ENCODE data around the gene IMPDH2. TPM values are rescaled to one million over a fixed set of nuclear protein-coding genes. Genes with fewer than 3 reads are reported as not detected.

IMPDH2 gene
- polyA plus RNA-seq, 3 donors: 20.8 to 67.3 (median 21.0) TPM

GRCh38 chr3:49076646-49077045 lies 47.4 kb upstream of the IMPDH2 start:
- no peak overlapping the region for H2AFZ ChIP-seq (ENCODE audit: insufficient read depth, low read depth, low read length, poor library complexity, severe bottlenecking)
- H4K20me1 ChIP-seq (ENCODE audit: insufficient read depth, low read length): peaks cover 73% of the 10 kb centered on the region
- Mint-ChIP-seq H3K27ac (peak overlapping the region in 1 of 7 donors; percentile 55), H3K4me3 (no peak overlapping the region), H3K4me1 (no peaks in the 10 kb centered on the region), H3K27me3 (ENCODE audit: low read depth in 3 of 3) (no peaks in the 10 kb centered on the region), H3K9me3 (no peaks in the 10 kb centered on the region), H3K36me3 (peaks cover 57 to 74% of the 10 kb centered on the region in 2 donors)
- no peaks in the 10 kb centered on the region for H3K27me3 ChIP-seq (ENCODE audit: control insufficient read depth in 2 of 2, insufficient read depth in 2 of 2, low read length in 2 of 2)
- no peak overlapping the region for H3K9ac ChIP-seq (ENCODE audit: insufficient read depth, low read length, poor library complexity, severe bottlenecking)
- H3K79me2 ChIP-seq (ENCODE audit: insufficient read depth, low read length): peaks cover 75% of the 10 kb centered on the region
- H3K9me3 ChIP-seq (replicated peaks in 1 of 2; ENCODE audit: control insufficient read depth in 1 of 2, insufficient read depth in 1 of 2, low read length in 2 of 2): no peaks in the 10 kb centered on the region
- no peak overlapping the region for H3K4me3 ChIP-seq (replicated peaks in 1 of 3; ENCODE audit: low read depth in 2 of 3, low read length in 3 of 3)
- H3K36me3 ChIP-seq (replicated peaks in 1 of 2; ENCODE audit: control insufficient read depth in 1 of 2, insufficient read depth in 2 of 2, low read length in 2 of 2): peaks cover 64 to 85% of the 10 kb centered on the region in 2 donors
- no peaks in the 10 kb centered on the region for H3K4me1 ChIP-seq (ENCODE audit: control insufficient read depth in 1 of 2, insufficient read depth in 2 of 2, low read length in 2 of 2)
- H3K27ac ChIP-seq (ENCODE audit: low read depth in 1 of 2, low read length in 2 of 2): no peak overlapping the region
- TF ChIP-seq, protein P1, sequence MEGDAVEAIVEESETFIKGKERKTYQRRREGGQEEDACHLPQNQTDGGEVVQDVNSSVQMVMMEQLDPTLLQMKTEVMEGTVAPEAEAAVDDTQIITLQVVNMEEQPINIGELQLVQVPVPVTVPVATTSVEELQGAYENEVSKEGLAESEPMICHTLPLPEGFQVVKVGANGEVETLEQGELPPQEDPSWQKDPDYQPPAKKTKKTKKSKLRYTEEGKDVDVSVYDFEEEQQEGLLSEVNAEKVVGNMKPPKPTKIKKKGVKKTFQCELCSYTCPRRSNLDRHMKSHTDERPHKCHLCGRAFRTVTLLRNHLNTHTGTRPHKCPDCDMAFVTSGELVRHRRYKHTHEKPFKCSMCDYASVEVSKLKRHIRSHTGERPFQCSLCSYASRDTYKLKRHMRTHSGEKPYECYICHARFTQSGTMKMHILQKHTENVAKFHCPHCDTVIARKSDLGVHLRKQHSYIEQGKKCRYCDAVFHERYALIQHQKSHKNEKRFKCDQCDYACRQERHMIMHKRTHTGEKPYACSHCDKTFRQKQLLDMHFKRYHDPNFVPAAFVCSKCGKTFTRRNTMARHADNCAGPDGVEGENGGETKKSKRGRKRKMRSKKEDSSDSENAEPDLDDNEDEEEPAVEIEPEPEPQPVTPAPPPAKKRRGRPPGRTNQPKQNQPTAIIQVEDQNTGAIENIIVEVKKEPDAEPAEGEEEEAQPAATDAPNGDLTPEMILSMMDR (IDR thresholded peaks at IDR 0.05): no peak
- WGBS (ENCODE audit: insufficient coverage): 100% methylated on average over 1 of the region's 4 CpGs
- no peak for DNase-seq
- H3K4me2 ChIP-seq (replicated peaks; ENCODE audit: extremely low read depth, low read length, poor library complexity, severe bottlenecking): no peak overlapping the region
- intact Hi-C loops (cut with micrococcal nuclease): no loop called here

DNA sequence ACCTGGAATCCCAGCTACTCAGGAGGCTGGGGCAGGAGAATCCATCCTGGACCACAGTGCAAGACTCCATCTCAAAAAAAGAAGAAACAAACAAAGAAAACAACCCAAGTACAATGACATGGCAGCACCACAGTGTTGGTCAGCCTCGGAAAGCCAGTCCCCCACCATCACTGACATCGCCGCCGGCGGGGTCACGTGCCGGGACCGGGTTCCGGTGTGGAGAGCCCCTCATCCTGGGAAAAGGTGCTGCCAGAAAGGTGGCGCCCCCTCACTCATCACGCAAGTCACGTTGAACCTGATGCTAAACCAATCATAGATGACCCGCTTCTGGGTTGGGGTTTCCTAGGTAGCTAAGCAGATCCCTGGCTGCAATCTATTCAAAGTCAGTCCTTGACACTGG lies 46.9 kb upstream of the IMPDH2 start:
- peaks cover 70 to 85% of the 10 kb centered on the region in 2 donors for H3K36me3 ChIP-seq (replicated peaks in 1 of 2; ENCODE audit: control insufficient read depth in 1 of 2, insufficient read depth in 2 of 2, low read length in 2 of 2)

More for the DNA sequence above, 46.9 kb upstream of the IMPDH2 start:
- Histone ChIP-seq H3K27ac (ENCODE audit: low read depth in 1 of 2, low read length in 2 of 2) (no peak overlapping the region), H3K9me3 (replicated peaks in 1 of 2; ENCODE audit: control insufficient read depth in 1 of 2, insufficient read depth in 1 of 2, low read length in 2 of 2) (no peaks in the 10 kb centered on the region), H2AFZ (ENCODE audit: insufficient read depth, low read depth, low read length, poor library complexity, severe bottlenecking) (no peak overlapping the region), H3K9ac (ENCODE audit: insufficient read depth, low read length, poor library complexity, severe bottlenecking) (no peak overlapping the region), H3K4me3 (replicated peaks in 1 of 3; ENCODE audit: low read depth in 2 of 3, low read length in 3 of 3) (no peak overlapping the region), H3K4me1 (ENCODE audit: control insufficient read depth in 1 of 2, insufficient read depth in 2 of 2, low read length in 2 of 2) (no peaks in the 10 kb centered on the region), H3K4me2 (replicated peaks; ENCODE audit: extremely low read depth, low read length, poor library complexity, severe bottlenecking) (no peak overlapping the region), H3K27me3 (ENCODE audit: control insufficient read depth in 2 of 2, insufficient read depth in 2 of 2, low read length in 2 of 2) (no peaks in the 10 kb centered on the region), H3K79me2 (ENCODE audit: insufficient read depth, low read length) (peaks cover 75% of the 10 kb centered on the region), H4K20me1 (ENCODE audit: insufficient read depth, low read length) (peaks cover 73% of the 10 kb centered on the region)
- DNase-seq: no peak
- TF ChIP-seq, protein P1 (IDR thresholded peaks at IDR 0.05): no peak
- H3K4me1 Mint-ChIP-seq: no peaks in the 10 kb centered on the region
- H3K4me3 Mint-ChIP-seq: no peak overlapping the region
- no peaks in the 10 kb centered on the region for H3K9me3 Mint-ChIP-seq
- H3K36me3 Mint-ChIP-seq: peaks cover 63 to 79% of the 10 kb centered on the region in 2 donors
- 100% methylated on average over 1 of the region's 13 CpGs for WGBS (ENCODE audit: insufficient coverage)
- no peak overlapping the region for H3K27ac Mint-ChIP-seq
- H3K27me3 Mint-ChIP-seq (ENCODE audit: low read depth in 3 of 3): no peaks in the 10 kb centered on the region
- intact Hi-C loops (cut with micrococcal nuclease): no loop called here

Measured in CD14-positive monocyte (primary cell).